HG03354 (cell line): ENCODE data around the gene CDH22.

ENCODE experiments used
- ATAC-seq: cut with Tn5 transposase; IDR thresholded peaks from one replicate; pipeline ENCODE4 v1.9.1; 2021; ENCODE audit warnings: mild to moderate bottlenecking; ENCODE audit not compliant: unreplicated experiment, poor library complexity, severe bottlenecking

The CDH22 gene, protein sequence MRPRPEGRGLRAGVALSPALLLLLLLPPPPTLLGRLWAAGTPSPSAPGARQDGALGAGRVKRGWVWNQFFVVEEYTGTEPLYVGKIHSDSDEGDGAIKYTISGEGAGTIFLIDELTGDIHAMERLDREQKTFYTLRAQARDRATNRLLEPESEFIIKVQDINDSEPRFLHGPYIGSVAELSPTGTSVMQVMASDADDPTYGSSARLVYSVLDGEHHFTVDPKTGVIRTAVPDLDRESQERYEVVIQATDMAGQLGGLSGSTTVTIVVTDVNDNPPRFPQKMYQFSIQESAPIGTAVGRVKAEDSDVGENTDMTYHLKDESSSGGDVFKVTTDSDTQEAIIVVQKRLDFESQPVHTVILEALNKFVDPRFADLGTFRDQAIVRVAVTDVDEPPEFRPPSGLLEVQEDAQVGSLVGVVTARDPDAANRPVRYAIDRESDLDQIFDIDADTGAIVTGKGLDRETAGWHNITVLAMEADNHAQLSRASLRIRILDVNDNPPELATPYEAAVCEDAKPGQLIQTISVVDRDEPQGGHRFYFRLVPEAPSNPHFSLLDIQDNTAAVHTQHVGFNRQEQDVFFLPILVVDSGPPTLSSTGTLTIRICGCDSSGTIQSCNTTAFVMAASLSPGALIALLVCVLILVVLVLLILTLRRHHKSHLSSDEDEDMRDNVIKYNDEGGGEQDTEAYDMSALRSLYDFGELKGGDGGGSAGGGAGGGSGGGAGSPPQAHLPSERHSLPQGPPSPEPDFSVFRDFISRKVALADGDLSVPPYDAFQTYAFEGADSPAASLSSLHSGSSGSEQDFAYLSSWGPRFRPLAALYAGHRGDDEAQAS

DNA sequence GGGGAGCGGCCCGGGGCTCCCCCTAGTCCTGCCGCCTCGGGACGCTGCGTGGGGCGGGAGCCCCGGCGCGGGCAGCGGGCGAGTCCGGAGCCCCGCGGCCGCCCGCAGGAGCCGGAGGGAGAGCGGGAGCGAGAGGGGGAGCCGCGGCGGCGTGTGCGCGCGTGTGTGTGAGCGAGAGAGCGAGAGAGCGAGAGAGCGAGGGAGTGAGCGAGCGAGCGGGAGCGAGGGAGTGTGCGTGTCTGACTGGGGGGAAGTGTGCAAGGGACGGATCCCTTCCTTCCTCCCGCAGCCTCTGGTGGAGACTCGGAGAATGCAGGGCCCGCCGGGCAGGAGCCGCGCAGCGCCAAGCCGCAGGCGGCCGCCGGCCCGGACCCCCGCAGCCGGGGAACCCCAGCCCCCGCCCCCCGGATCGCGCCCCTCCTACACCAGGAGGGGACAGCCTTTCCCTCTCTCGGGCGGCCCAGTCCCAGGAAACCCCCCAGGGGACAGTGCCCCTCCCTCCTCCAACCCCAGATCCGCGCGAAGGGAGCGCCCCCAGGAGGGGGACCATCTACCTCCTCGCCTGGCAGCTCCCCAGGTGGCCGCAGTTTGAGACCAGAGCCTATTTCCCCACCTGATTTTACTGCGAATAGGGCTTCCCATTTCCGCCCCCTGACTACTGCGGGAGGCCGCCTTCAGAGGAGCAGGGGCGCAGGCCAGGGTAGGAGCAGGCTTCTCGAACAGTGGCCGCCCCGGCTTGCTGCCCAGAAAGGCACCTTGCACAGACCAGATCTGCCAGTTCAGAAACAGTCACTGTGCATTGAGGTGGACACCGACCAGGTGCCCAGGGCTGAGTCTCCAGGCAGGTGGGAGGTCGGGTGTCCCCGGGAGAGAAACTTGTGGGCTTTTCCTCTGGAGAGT, at the start of gene CDH22:
Gene CDH22 (minus strand): TSS at position 241 of the 900 bp plus-strand sequence. CDS start 57,204 bp downstream, outside the sequence.
- no peak for ATAC-seq

DNA sequence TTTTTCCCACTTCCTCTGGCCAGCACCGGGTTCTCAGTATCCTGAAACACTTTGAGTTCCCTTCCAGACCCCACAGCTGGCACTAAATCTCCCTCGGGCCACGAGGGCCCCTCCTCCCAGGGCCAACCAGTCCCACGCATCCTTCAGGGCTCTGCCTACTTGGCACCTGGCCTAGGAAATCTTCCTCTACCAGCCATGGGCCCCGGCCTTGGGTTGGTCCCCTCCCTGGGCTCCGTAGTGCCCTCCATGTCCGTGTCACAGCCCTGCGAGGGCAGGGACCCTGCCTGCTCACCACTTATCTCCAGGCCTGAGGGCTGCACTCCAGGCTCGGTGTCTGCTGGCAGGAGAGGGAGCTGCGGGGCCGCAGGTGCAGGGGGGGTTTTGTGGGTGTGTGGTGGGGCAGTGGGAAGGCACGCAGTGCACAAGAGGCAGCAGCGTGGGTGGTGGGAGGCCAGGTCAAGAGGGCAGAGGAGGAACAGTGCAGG, 48.8 kb upstream of the CDH22 start:
- no peak for ATAC-seq

DNA sequence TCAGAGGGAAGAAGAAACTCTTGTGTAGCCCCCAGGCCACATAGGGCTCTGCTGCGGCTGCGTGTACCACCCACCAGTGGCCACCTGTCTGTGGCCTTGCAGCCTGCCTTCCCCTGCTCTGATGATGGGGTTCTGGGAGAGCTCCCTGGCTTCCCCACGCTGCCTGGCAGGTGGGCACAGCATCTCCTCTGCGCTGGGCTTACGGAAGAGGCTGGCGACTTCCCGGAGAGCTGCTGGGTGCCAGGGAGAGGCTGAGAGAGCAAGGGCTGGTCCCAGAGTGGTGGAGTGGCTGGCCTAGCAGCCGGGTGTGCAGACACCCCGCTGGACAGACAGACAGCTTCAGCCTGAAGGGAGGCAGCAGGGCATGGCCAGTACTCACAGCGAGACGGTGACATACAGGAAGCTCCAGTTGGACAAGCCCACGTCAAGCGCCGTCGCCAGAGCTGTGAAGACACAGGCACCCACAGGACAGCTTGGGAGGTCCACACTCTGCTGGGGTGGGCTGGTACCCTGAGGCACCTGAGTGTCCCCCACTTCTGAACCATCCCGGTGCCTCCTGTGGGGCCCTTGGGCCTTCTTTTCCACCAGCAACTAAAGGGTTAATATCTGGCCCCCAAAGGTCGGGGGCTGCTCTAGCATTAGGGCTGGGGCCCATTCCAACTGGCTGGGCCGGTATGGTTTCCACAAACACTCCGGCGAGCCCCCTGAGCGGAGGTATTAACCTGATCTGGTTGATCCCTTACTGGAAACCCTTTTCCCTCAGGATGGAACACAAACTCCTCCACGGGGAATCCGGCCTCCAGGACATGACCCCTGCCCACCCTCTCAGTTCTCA, 48.1 kb upstream of the CDH22 start:
- ATAC-seq: no peak

DNA sequence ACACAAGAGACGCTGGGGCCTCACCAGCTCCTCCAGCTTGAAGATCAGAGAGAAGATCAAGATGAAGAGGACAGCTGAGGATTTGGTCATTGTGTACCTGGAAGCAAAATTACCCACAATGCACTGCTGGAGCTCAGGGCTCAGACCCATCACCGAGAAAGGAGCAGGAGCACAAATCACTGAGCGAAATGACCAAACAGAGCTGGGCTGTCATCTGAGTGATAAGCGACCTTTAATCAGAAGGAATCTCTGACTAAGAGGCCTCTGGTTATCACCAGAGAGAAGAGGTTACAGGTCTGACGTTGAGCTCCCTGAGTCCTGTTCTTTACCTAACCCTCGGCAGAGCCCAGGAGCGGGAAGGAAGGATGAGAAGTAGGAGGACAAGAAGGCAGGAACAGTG, 47.5 kb upstream of the CDH22 start:
- no peak for ATAC-seq

DNA sequence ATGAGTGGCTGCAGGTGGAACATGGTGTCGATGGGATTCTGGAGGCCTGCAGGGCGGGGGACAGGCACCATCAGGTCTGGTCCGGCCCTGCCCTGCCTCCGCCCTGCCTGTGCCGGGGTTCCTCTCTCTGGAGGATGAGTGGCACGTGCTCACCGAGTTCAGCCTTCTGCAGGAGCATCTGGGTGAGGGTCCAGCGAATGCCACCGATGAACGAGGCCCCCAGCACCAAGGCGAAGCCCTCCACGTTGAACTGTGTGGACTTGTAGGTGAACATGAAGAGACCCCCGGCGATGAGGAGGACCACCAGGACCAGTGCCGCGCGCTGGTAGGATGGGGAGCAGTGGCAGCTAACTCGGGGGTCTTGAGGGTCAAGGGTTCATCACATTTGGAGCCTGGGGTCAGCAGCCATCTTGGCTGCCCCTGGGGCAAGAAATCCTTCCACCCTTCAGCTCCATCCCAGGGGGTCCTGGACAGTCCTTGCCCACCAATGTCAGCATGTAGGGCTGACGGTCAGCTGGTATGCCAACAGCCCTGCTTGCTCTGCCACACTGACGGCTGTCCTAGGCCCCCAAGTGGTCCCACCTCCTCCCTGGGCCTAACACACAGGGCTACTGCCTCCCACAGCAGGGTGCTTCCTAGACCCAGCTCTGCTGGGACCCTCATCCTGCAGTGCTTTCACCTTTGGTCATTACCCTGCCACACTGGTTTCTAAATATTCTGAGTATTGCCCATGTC, 46.8 kb upstream of the CDH22 start:
- ATAC-seq: no peak

DNA sequence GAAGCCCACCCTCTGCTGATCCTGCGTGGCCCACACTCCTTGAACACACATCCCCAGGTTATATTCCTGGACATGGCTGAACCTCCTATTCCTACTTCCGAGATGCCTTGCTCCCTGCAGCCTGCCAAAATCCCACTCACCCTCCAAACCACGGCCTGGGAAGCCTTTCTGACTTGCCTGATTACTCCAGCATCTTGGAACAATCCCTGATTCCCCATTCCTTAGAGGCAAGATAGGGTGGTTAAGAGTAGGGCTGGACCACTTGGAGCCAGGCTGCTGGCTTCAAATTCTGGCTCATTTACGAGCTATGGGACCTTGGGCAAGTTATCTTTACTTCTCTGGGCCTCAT, 45.9 kb upstream of the CDH22 start:
- no peak for ATAC-seq

DNA sequence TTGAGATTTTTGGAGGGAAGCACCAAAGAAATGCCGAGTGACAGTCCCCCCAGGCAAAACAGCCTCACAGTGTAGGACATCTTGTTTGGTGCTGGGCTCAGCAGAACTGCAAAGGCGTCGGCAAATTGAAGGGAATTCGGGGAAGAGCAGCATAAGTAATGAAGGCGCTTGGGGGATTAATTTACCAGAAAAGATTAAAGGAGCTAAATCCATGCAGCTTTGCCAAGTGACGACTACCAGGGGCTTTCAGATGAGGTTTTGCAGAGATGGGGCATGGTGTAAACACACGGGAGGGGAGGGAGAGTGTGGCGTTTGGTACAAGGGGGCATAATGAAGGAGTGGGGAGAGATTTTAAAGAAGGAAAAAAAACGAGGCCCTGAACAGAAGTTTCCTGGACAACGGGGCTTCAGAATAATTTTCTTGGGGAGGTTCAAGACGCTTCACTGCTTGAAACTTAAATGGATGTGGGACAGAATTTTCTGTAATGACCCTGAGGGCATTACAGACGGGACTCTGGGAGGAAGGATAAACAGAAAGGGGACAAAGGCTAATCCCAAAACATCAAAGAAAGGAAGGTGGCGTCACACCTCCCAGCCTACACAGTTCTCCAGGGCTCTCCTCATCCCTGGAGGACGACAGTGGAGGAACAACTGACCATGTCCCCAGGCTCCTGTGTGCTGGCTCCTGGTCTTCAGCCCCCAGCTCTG, 45.4 kb upstream of the CDH22 start:
- no peak for ATAC-seq

DNA sequence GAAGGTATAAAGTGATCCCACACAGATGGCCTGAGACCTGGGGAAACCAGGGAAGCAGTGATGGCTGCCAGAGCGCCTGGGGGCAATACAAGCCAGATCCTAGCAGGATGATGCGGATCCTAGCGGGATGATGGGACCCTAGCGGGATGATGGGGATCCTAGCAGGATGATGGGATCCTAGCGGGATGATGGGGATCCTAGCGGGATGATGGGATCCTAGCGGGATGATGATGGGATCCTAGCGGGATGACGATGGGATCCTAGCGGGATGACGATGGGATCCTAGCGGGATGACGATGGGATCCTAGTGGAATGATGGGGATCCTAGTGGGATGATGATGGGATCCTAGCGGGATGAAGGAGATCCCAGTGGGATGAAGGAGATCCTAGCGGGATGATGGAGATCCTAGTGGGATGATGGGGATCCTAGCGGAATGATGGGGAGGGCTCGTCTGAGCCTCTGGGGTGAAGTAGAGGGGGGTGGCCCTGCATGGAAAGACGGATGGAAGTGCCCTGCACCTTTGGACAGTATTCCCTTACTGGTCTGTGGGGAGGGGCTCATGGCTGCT, 44.2 kb upstream of the CDH22 start:
- no peak for ATAC-seq

DNA sequence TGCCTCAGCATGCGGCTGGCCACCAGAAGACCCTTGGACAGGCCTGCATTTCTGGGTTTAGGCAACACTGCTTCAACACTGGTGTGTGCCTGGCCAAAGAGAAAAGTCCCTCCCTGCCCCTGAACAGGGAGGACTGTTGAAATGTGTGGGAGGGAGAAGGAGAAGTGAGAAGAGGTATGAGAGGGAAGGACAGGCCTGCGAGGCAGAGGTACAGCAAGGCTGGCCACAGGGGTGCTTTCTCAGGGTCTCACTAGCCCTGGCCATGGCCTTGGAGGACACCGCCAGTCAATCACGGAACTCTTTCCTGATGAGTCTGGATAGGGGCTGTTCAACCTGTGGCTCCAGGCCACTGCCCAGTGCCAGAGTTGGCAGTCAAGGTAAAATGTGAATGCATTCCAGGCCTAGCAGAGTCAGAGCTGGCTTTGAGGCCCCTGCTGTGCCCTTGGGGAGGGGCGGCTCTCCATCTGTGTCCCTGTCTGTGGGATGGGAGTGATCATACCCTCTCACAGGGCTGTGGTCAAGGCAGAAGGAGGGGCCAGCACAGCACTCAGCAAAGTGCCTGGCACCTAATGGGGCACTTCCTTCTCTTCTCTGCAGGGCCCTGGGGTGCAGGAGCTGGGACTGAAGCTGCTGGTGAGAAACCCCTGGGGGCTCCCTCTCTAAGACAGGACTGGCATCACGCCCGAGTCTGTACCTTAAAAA, 43.2 kb upstream of the CDH22 start:
- ATAC-seq: no peak

DNA sequence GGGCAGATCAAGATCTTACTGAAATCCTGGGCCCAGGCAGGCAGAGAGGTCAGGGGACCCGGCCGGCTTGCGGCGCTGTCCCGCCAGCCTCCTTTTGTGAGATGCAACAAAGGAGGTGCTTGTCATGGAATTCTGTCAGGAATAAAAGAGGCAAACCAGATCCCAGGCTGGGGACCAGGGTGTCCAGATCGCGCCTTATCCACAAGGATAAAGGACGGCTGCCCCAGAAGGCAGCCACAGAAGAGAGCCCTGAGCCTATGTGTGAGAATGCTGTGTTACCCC, 42.6 kb upstream of the CDH22 start:
- ATAC-seq: no peak

DNA sequence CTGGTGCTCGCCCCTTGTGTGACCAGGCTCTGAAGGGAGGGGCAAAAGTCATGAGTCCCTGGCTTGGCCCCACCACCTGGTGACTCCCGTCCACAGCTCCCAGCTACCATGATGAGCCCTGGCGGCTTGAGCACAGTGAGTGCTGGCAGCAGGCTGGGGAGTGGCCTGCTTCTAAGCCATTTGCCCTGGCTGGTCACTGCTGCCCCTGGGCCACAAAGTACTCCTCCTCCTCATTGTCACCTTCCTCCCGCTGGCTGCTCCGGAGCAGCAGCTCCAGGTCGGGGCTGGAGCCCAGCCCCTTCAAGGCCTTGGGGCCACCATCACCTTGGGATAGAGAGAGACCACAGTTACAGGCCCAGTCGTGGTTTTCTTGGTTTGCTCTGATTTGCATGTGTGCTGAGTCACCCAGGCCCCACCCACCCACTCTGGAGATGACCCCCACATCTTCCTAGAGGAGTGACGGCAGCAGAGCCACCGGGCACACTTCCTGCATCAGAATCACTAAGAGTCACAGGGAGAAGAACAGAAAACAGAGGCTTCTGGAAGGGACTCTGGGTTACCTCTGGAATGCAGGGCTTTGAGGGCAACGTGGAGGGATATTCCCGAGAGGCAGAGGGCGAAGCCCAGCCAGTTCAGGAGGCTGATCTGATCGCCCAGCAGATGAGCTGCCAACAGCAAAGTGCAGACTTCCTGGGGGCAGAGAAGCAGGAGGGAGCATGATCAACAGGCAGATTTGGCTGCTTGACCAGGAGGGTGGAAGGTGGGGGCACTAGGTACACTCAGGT, 42.1 kb upstream of the CDH22 start:
- peak; percentile 56 for ATAC-seq

DNA sequence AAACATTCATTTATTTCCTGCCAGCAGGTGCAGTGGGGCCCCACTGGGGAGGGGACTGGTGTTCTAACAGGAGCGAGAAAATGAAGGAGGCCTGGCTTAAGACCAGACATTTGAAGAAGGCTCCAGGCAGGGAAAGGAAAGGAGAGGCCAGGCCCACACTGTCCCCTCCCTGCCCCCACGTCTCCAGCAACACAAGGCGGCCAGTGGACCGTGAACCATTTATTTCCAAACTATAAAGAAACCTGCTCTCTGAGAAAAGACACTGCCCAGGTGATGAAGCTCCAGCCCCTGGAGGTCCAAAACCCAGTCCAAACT, 41.4 kb upstream of the CDH22 start:
- no peak for ATAC-seq

DNA sequence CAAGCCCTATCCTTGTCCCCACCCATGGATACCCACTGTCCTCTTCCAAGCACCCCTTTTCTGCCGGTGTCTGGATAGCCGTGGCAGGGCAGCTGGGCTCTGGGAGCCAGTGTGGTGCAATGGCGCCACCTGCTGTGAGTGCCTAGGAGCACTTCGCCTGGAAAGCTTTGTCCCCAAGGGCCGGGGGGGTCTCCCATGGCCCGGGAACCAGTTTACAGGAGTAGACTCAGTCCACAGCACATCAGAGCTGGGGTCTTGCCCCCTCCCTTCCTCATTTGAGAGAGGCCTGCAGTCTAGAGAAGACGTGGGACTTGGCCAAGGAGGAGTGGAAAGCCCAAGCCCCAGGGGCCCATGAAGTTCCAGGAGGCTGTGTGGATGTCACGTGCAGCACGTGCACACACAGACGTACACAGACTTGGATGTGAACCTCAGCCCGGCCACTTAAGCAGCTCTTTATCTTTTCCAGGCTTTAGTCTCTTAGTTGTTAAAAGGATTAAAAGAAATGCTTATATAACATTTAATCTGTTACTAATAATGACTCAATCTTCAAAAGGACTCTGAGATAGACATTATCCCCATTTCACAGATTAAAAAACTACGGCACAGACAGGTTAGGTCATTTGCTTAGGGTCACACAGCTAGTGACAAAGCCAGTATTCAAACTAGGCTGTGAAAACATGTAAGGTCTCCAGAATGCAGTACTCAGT, 40.9 kb upstream of the CDH22 start:
- no peak for ATAC-seq

DNA sequence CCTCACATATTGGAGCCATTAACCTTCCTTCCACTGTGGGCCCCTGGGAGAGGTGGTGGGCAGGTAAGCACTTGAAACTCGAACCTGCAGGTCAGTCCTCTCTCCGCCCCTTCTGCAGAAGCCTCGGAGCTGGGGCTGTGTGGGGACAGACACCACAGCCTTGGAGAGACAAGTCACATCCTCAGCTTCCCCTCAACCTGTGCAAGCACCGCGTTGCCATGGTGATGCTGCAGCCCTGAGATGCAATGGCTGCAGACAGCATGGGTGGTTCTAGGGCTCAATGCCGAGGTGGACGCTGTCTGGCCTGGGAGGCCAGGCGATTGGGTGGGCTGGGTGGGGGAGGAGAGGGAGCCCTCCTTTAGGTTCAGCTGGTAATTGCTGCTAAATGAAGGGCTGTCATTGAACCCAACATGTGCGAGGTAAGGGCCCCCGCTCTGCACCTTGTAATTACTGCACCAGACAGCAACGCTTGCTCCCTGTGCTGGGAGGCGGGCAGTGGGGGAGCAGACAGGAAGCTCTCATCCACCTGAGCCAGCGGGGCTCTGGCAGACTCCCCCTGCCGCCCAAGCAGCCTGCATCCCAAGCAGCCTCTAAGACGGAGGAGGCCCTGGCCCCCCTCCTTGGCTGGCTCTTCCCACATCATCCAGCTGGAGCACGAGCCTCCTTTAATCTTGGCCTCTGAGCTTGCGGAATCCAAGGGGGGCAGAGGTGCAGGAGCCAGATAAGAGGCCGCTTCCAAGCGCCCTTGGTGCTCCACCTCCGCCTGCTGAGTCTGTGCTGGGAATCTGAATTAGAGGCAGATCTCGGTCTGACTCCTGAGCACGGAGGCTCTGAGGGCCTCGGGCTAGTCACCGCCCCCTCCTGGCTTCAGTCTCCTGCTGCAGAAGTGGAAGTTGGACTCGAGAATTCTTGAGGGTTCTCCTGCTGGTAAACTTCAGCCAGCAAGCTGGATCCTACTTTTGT, 39.8 kb upstream of the CDH22 start:
- ATAC-seq: no peak

DNA sequence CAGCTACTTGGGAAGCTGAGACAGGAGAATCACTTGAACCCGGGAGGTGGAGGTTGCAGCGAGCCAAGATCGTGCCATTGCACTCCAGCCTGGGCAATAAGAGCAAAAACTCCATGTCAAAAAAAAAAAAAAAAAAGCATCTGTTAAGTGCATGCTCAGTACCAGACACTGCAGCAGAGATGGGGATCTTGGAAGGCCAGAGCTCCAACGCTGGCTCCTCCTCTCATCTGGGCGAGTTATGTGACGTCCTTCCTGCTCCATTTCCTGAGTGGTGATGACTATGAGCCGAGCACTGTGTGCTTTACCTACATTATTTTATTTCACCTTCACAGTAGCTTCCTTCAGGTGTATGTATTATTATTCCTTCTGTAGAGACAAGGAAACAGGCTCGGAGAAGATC, 38.5 kb upstream of the CDH22 start:
- ATAC-seq: no peak
